HG02798 (cell line): ENCODE data around the gene CLVS2.

Experiments
- ATAC-seq: cut with Tn5 transposase; IDR thresholded peaks from one replicate; pipeline ENCODE4 v1.9.1; 2021; ENCODE audit warnings: mild to moderate bottlenecking; ENCODE audit not compliant: unreplicated experiment, poor library complexity

CLVS2 gene

DNA sequence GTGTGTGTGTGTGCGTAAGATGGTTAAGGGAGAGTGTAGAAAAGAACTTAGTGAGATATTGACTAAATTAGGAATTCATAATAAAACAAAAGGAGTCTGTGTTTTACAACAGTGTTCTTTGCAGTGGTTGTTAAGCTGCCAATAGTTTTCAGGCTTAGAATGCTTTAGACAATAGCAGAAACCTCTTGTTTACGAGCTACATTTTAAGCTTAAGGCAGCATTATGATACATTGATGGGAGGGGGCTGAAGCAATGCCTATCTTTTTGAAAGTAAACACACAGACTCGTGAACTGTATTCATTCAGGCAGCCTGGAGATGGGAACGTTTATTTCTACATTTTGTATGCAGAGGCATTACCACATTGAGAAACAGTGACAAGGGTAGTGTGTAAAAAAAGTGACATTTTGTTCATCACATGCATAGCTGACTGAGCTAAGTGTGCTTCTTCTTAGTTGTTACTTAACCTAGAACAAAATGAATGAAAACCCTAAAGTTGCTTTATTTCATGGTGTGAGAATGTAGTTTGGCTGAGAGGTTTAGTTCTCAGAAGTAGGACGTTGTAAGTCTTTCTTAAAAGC lies 21.2 kb downstream of the CLVS2 start:
- no peak for ATAC-seq

- no peak for ATAC-seq
Measured at GRCh38 chr6:123022975-123023374, 26.9 kb downstream of the CLVS2 start.

DNA sequence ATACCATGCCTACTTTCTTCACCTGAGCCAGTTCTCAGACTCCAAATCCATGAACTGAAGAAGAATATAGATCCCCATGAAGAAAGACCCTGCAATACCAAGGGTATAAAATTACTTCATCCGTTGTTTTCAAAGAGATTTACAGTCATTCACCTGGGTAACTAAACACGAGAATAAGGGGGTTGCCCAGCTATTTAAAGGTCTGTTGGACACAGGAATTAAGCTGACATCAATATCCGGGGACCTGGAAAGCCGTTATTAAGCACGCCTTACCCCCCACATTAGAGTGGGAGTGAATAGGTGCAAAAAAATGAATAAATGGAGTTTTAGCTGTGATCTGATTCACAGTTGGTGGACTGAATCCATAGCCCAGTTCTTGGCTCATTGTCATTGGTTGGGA lies 28.9 kb downstream of the CLVS2 start:
- no peak for ATAC-seq

DNA sequence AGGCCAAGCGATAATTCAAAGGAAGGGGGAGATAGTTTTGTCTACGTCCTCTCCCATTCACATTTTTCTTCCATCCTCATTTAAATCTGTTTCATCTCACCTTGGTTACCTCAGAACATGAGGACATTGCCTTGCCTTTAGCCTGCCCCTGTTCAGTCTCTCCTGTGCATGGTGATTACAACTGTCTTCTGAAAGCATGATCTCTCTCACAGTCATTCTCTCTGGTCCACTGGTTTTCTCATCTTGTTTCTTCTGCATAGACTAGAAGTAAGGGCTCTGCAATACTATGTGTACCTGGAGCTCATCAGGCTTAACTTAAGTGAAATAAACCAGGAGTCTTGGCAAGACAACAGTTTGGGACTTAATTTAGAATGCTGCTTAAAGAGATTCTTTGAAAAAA lies 31.4 kb downstream of the CLVS2 start:
- no peak for ATAC-seq

DNA sequence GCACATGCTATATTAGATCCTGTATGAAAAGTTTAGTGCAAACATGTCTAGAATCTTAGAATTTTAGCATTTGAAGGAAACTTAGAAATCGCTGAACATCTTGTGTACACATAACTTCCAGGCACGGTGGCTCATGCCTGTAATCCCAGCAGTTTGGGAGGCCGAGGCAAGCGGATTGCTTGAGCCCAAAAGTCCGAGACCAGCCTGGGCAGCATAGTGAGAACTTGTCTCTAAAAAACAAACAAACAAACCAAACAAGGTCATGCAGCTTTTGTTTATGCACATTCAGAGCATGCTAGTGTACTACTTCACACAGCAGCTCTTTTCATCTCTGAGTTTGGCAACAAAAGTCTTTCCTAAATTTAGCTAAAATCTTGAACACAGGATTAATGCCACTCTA lies 32.2 kb downstream of the CLVS2 start:
- ATAC-seq: no peak

DNA sequence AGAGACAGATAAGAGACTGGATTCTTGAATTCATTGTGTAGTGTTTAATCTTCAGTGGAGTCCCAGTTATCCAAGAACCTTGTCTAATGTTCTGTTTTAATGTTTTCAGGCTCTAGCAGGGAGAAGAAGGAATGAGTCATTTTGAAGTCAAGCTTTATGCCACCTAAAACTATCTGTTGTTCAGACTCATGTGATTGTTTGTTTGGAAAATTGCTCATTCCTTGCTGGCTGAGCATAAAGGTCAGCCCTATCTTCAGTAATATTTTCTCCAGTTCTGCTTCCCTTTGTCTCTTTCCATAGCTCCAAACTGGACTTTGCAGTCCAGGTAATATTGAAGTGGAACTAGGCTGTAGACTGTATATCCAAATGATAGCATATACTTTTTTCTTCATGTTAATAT lies 34.2 kb downstream of the CLVS2 start:
- ATAC-seq: no peak

- ATAC-seq: no peak
Measured at GRCh38 chr6:123036648-123037047, 40.6 kb downstream of the CLVS2 start.

DNA sequence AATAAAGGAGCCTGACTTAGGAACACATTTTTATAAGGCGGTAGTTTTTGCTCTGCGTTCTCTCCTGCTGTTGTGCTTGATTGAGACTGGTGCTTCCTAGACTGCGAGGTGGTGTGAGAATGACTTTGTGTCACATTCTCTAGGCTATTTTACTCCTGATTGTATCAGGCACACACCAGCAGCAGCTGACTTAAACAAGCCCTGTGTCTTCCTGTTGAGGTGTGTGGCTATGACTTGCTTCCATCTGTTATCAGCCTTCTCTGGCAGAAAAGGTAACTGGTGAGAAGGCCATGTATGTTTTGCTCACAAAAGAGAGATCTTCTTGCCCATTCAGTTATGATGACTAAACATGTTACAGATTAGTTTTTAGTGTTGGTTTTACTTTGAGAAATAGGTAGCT lies 43.4 kb downstream of the CLVS2 start:
- no peak for ATAC-seq

GRCh38 chr6:123042401-123042800 lies 46.4 kb downstream of the CLVS2 start:
- ATAC-seq: no peak

DNA sequence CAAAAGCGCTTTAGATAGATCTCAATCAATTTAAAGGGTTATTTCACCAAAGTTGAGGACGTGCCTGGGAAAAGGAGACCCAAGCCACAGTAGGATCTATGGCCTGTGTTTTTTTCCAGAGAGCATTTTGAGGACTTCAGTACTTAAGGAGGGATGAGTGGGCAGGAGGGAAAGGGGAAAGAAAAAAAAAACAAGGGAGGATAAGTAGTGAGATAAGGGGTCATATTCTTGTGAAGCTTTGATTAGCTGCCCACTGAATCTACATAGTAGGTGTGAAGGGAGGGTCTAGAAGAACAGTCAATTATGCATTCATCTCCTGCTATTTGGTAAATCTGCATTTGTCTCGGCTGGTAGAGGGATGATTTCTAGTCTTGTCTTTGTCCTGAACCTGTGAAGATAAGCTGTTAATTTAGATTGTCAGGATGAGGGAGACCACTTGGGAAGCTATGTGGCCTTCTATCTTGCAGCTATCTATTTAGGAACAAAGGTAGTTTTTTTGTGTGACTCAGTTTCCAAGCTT lies 48.4 kb downstream of the CLVS2 start:
- no peak for ATAC-seq

- ATAC-seq: no peak
Measured at GRCh38 chr6:123053602-123054225, 57.7 kb downstream of the CLVS2 start.

- ATAC-seq: no peak
Measured at GRCh38 chr6:123055256-123055655, 59.2 kb downstream of the CLVS2 start.

GRCh38 chr6:123062670-123063069 lies 66.6 kb downstream of the CLVS2 start:
- no peak for ATAC-seq

DNA sequence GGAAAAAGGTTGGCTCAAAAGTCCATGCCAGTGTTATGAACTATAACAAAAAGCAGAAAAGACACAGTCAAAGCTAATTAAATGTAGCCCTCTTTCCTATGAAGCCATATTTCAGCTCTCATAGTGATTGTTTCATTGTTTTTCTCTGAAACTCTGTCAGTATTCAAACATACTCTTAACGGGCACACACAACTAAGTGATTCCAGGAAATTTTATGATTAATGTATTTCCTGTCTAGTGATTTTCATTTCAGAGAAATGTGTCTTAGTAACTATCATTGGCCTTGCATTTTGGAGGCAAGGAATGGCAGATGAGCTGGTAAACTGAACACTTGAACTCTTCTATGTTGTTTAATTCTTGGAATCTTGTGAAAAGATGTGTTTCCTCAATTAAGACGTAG lies 68.0 kb downstream of the CLVS2 start:
- ATAC-seq: no peak

DNA sequence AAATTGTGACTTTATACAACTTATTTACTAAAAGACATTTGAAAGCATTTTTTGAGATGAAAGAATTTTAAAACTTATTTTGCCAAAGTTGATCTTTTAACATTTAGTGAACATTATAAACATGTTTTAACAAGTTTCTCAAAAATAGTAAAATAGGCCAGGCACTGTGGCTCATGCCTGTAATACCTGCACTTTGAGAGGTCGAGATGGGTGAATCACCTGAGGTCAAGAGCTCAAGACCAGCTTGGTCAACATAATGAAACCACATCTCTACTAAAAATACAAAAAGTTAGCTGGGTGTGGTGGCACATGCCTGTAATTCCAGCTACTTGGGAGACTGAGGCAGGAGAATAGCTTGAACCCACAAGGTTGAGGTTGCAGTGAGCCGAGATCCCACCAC lies 78.6 kb downstream of the CLVS2 start:
- no peak for ATAC-seq

GRCh38 chr6:123085403-123085802 lies 89.4 kb downstream of the CLVS2 start:
- ATAC-seq: no peak

DNA sequence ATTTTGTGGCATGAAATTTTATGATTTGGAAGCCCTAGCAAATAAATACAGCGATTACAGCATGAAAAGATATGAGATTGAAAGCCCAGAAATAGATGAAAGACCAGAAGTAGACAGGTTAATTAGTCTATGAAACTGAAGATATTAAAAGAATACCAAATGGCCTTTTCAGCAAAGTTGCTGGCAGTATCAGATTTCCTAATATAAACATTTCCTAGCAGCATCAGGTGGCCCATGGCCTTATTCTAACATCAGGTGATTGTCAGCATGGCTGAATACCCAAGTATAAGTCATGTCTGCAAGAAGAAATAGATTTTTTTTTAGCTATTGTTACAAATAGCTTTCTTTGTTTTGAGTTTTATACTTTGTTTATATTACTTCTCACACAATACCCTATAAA lies 93.2 kb downstream of the CLVS2 start:
- no peak for ATAC-seq

DNA sequence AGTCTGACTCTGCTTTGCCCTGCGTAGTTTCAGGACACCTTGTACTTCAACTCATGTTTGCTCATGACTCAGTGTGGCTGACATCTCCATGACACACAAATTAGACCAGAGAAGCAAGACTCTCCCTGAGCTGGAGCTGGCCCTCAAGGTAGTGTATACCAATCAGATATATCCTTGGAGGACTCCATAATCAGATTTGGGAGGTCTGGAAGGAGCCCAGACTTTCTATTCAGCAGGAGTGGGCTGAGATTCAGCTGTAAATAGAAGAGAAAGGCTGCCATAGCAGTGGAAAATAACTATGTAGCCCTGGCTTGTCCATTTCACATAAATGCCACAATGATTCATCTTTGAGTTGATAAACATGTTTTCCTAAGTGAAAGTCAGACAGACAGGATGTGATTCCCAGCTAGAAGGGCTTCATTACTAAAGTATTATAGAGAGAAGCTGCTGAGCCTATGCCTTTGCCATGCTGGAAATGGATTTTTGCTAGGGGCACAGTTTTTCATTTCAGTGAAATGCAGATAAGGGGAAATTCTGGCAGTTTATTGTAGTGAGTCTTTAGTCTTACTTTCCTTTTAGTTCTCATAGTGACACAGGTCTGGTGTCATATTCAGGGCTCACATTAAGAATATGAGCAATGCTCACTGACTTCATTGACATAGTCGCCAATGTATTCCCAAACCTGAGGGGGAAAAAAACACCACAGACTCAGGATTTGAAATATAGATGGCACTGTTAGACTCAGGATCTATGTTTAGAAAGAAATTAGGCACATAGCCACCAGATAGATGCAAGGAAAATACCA lies 95.3 kb downstream of the CLVS2 start:
- ATAC-seq: no peak

DNA sequence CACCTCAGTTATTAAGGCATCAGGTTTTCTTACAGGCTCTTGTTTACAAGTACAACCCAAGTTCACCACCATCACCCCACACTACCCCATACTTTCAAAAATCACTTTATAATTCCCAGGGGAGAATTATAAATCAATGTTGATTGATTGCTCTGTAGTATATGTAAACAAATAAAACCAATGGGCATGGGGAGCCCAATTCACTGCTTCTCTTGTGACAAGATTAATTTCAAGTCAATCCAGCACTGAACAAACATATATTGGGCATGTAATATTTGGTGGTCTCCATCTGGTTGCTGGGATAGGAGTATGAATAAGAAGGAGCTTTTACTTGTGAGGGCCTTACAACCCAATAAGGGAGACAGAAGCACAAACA lies 95.8 kb downstream of the CLVS2 start:
- ATAC-seq: no peak

DNA sequence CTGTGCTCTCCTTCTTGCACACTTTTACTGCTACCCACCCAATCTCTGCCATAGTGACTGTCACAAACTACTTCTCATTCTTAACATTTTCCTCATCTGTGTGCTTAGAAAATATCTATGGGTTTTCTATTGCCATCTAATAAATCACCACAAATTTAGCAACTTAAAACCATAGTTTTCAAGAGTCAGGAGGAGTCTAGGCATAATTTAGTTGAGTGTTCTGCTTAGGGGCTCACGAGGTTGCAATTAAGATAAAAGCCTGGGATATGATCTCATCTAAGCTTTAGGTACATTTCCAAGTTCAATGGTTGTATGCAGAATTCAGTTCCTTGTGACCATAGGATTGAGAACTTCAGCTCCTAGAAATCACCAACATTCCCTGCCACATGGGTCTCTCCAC lies 98.8 kb downstream of the CLVS2 start:
- ATAC-seq: no peak

- ATAC-seq: no peak
Measured at GRCh38 chr6:123105561-123105960, 109.5 kb downstream of the CLVS2 start.

DNA sequence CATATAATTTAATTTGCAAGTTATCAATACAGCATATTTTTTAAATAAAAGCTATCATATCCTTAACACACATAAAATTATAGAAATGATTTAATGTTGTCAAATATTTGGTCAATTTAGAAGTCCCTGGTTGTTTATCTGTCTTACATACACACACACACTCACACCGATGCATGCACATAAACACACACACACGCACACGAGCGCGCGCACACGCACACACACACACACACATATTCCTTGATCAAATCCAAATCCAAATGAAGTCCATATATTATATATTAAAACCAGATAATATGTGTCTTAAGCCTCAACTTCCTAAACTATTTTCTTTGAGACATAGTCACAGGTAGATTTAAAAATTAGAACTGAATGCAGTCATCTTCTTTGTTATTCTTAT lies 120.3 kb downstream of the CLVS2 start:
- ATAC-seq: no peak
